IPS-15b (cell line): ENCODE results near the gene PTTG1.

Experiments
- H3K27me3 ChIP-seq: one replicate; pipeline ENCODE4 v1.6.1; 2013; ENCODE audit warnings: low read length; ENCODE audit not compliant: control insufficient read depth, insufficient read depth
- H3K36me3 ChIP-seq: one replicate; pipeline ENCODE4 v1.6.1; 2013; ENCODE audit warnings: low read length; ENCODE audit not compliant: control insufficient read depth, insufficient read depth
- H3K4me1 ChIP-seq: one replicate; pipeline ENCODE4 v1.6.1; 2013; ENCODE audit warnings: mild to moderate bottlenecking, low read length; ENCODE audit not compliant: control insufficient read depth, insufficient read depth
- H3K4me3 ChIP-seq: one replicate; pipeline ENCODE4 v1.5.1; 2013; ENCODE audit warnings: low read depth, low read length
- H3K9ac ChIP-seq: one replicate; pipeline ENCODE4 v1.6.1; 2013; ENCODE audit warnings: low read depth, mild to moderate bottlenecking, low read length
- H3K9me3 ChIP-seq: one replicate; pipeline ENCODE4 v1.6.1; 2013; ENCODE audit warnings: mild to moderate bottlenecking, low read length; ENCODE audit not compliant: control insufficient read depth, insufficient read depth

The PTTG1 gene

DNA sequence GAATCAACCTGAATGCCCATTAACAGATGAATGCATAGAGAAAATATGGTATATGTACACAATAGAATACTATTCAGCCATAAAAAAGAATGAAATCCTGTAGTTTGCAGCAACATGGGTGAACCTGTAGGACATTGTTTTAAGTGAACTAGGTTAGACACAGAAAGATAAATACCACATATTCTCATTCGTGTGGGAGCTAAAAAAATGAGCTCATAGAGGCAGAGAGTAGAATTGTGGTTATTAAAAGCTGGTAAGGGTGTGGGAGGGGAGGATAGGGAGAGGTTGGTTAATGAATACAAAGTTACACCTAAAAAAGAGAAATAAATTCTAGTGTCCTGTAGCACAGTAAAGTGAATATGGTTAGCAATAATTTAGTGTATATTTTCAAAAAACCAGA lies 23.5 kb downstream of the PTTG1 start:
- Histone ChIP-seq H3K4me3 (no peak overlapping the region), H3K9me3 (no peaks in the 10 kb centered on the region), H3K9ac (no peak overlapping the region), H3K4me1 (peaks cover 2% of the 10 kb centered on the region), H3K27me3 (no peaks in the 10 kb centered on the region), H3K36me3 (no peaks in the 10 kb centered on the region)

DNA sequence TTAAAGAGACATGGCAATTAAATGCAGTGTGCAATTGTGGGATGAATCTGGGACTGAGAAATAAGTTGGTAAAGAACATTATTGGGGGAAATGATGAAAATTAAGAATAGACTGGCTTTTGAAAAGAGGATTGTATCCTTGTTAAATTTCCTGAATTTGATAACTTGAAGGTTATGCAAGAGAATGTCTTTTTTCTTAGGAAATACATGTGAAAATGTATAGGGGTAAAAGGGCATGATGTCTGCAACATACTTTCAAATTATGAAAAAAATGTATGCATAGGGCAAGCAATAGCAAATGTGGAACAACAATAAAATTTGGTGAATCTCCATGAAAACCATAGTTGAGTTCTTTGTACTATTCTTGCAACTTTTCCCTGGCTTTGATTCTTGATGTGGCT lies 24.1 kb downstream of the PTTG1 start:
- no peaks in the 10 kb centered on the region for H3K9me3 ChIP-seq
- H3K27me3 ChIP-seq: no peaks in the 10 kb centered on the region
- no peak overlapping the region for H3K4me3 ChIP-seq
- H3K36me3 ChIP-seq: no peaks in the 10 kb centered on the region
- H3K4me1 ChIP-seq: peaks cover 2% of the 10 kb centered on the region
- no peak overlapping the region for H3K9ac ChIP-seq

DNA sequence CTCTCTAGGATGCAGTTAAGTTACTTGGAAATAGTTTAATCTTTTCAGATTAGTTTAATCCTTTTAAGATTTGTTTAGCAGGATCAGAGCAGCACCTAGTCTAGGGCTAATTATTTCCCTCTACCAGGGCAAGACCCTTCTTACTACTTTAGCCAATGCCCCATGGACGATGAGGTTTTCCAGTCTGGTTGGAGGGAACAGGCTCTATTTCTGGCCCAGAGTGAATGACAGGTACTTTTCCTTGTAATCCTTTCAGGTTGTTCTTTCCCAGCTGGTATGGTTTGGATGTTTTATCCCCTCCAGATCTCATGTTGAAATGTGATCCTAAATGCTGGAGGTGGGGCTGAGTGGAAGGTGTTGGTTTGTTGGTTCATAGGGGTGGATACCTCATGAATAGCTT lies 27.2 kb downstream of the PTTG1 start:
- Histone ChIP-seq H3K4me1 (no peaks in the 10 kb centered on the region), H3K4me3 (no peak overlapping the region)

DNA sequence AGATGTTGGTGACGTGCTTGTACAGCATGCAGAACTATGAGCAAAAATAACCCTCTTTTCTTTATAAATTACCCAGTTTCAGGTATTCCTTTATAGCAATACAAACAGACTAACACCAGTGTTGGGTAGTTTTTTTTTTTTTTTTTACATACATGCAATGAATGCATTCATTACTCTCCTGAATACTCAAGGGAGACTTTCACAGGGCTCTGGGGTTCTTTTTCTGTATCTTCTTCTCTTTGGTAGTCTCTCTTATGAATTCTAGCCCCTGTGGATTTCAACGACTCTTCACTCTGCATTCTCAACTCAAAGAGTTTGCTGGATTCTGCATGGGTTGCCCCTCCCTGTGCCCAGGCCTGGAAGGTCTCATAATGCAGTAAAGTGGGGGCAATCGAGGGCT lies 27.8 kb downstream of the PTTG1 start:
- no peaks in the 10 kb centered on the region for H3K4me1 ChIP-seq
- no peak overlapping the region for H3K4me3 ChIP-seq
- H3K27me3 ChIP-seq: no peaks in the 10 kb centered on the region
- no peaks in the 10 kb centered on the region for H3K36me3 ChIP-seq
- no peaks in the 10 kb centered on the region for H3K9me3 ChIP-seq
- no peak overlapping the region for H3K9ac ChIP-seq

More for the DNA sequence above, 27.2 kb downstream of the PTTG1 start:
- no peak overlapping the region for H3K9ac ChIP-seq
- no peaks in the 10 kb centered on the region for H3K9me3 ChIP-seq
- H3K27me3 ChIP-seq: no peaks in the 10 kb centered on the region
- H3K36me3 ChIP-seq: no peaks in the 10 kb centered on the region

DNA sequence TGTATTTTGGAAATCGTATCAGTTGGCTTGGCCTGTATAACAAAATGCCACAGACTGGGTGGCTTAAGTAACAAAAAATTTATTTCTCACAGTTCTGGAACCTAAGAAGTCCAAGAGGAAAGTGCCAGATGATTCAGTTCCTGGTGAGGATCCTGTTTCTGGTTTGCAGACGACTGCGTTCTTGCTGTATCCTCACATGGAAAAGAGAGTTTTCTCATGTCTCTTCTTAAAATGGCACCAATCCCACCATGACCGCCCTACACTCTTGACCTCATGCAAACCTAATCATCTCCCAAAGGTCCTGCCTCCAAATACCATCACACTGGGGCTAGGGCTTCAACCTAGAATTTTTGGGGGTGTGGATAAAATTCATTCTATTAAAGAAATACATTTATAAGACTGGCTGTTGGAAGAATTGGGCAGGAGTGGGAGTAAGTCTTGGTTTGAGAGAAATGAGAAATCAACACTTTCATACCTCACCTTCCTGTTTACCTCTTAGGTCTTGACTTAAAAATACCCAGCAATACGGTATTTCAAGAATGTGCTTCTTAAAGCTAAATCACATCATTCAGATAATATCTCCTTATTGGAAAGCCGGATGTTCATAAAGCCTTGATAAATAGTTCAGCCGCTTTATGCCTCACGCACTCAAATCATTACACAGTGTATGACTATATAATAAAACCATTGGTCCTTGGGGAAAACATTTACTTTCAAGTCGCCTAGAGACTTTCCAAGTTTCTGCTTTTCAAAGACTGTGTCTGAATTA lies 28.7 kb downstream of the PTTG1 start:
- no peak overlapping the region for H3K9ac ChIP-seq
- H3K4me3 ChIP-seq: no peak overlapping the region
- H3K4me1 ChIP-seq: no peaks in the 10 kb centered on the region
- H3K27me3 ChIP-seq: no peaks in the 10 kb centered on the region
- H3K36me3 ChIP-seq: no peaks in the 10 kb centered on the region
- no peaks in the 10 kb centered on the region for H3K9me3 ChIP-seq

DNA sequence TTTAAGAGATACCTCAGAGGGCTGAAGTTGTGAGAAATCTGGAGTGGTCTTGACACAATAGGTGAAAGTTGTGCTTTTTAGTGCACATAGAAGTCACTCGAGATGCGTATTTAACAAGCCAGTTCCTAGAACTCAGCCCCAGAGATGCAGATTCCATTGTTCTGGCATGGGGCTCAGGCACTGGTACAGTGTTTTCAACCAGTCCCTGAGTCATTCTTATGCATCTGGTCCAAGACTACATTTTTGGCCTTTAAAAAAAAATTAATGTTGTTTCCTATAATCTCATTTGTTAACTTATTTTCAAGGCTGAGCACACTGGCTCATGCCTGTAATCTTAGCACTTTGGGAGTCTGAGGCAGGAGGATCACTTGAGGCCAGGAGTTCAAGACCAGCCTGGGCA lies 29.6 kb downstream of the PTTG1 start:
- no peaks in the 10 kb centered on the region for H3K9me3 ChIP-seq
- no peak overlapping the region for H3K9ac ChIP-seq
- no peaks in the 10 kb centered on the region for H3K36me3 ChIP-seq
- no peaks in the 10 kb centered on the region for H3K27me3 ChIP-seq
- H3K4me3 ChIP-seq: no peak overlapping the region
- no peaks in the 10 kb centered on the region for H3K4me1 ChIP-seq

DNA sequence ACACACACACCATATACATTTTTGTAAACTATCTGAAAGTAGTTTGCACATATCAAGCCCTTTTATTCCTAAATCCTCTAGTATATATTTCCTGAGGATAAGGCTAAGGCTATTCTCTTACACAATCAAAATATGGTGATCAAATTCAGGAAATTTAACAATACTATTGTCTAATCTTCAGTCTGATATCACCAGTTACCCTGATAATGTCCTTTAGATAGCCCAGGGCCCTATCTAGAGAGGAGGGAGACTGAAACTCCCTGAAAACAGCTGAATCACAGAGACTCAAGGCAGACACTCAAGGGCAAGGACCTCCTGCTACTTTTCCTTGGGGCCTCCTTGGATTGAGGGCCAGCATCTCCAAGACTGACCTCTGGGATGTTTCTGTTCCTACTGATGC lies 30.4 kb downstream of the PTTG1 start:
- H3K4me1 ChIP-seq: no peaks in the 10 kb centered on the region
- no peak overlapping the region for H3K9ac ChIP-seq
- no peak overlapping the region for H3K4me3 ChIP-seq
- H3K9me3 ChIP-seq: no peaks in the 10 kb centered on the region
- H3K27me3 ChIP-seq: no peaks in the 10 kb centered on the region
- H3K36me3 ChIP-seq: no peaks in the 10 kb centered on the region

DNA sequence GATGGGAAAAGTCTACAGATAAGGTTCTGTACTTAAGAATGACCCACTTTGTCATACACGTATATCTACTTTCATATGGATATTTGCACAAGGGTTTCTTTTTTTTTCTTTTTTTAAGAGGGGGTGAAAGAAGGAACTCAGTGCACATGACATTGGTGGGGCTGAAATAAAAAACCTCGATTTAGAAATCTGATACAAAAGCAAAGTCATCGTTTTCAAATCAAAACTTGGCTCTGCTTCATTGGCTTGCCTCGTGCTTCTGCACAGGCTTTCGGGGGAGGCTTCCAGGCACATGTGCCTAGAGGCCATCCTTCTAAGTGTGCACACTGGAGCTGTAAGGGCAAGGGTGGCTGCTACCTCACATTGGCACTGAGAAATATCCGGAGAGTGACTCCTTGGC lies 31.1 kb downstream of the PTTG1 start:
- no peak overlapping the region for H3K4me3 ChIP-seq
- H3K36me3 ChIP-seq: no peaks in the 10 kb centered on the region
- no peaks in the 10 kb centered on the region for H3K27me3 ChIP-seq
- no peaks in the 10 kb centered on the region for H3K9me3 ChIP-seq
- H3K4me1 ChIP-seq: no peaks in the 10 kb centered on the region
- H3K9ac ChIP-seq: no peak overlapping the region

DNA sequence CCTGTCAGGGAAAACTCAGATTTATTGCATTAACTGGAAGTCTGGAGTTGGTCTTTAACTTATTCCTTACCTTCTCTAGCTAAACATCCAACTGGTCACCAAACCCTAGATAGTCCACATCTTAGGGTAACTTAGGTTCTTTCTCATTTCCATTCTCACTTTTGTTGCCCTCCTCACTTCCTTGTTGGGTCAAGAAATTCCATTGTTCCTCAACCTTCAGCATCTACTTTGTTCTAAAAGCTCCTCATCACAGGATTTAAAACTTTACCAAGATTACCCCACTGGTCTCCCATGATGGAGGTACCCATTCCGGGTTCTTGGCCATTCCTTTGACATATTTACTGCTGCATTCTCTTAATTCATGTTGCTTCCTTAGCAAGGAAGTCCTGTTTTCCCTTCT lies 32.1 kb downstream of the PTTG1 start:
- H3K9ac ChIP-seq: no peak overlapping the region
- H3K4me1 ChIP-seq: no peaks in the 10 kb centered on the region
- H3K36me3 ChIP-seq: no peaks in the 10 kb centered on the region
- H3K9me3 ChIP-seq: no peaks in the 10 kb centered on the region
- H3K27me3 ChIP-seq: no peaks in the 10 kb centered on the region
- H3K4me3 ChIP-seq: no peak overlapping the region

DNA sequence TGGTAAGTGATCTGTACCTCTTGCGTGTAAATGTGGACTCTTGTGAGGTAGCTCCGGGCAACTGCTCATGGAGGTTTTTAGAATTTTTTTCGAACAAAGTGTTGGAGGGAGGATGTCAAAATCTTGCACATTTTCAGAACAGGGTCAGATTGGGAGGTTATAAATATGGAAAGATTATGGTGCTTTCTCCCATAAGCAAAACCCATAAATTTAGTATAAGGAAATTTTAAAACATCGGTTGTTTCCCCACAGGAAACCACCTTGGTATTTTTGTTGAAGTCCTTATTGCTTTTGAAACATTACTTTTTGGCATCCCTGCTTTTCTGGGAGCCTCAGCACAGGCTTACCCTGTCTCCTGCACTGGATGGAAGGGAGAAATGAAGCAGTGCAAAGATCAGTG lies 33.9 kb downstream of the PTTG1 start:
- H3K36me3 ChIP-seq: no peaks in the 10 kb centered on the region
- no peak overlapping the region for H3K9ac ChIP-seq
- no peak overlapping the region for H3K4me3 ChIP-seq
- no peaks in the 10 kb centered on the region for H3K4me1 ChIP-seq
- no peaks in the 10 kb centered on the region for H3K27me3 ChIP-seq
- H3K9me3 ChIP-seq: no peaks in the 10 kb centered on the region

DNA sequence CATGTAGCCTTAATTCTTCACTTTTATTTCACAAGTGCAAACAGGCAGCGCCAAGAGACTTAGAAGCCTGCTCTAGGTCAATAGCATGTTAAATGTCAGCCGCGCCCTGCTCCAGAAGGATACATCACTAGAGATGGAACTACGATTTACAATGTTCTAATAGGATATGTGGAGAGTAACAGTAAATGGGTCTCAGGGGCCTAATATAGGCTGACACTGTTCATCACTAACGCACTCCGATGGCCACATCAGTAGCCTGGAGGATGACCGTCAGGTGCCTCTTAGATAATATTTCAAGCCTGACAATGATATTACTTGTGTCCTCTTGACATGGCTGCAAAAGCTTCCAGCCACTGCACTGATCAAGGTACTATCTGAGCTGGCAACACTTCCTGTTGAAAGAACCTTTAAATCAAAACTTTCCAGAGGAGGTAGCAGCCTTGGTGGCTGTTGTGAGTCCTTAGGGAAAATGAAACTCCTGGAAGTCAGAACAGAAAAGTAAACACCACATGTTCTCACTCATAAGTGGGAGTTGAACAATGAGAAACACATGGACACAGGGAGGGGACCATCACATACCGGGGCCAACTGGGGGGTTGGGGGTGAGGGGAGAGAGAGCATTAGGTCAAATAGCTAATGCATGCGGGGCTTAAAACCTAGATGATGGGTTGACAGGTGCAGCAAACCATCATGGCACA lies 35.0 kb downstream of the PTTG1 start:
- Histone ChIP-seq H3K4me1 (no peaks in the 10 kb centered on the region), H3K36me3 (no peaks in the 10 kb centered on the region)

DNA sequence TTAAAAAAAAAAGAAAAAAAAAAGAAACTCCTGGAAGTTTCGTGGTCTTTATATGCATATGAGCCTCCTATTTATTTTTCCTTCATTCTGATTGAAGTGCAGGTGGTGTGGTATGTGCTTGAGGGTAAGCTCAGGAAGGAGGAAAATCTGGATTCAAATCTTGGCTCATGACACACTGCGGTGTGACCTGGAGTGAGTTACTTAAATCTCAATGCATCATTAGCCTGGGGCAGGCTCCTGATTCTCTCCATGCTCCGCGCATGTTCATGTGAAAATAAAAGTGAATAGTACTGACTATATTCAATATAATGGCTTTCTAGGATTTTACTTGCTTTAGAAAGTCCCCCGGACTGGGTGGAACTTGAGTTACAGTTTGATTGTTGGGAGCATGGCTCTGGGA lies 35.6 kb downstream of the PTTG1 start:
- no peaks in the 10 kb centered on the region for H3K36me3 ChIP-seq
- H3K27me3 ChIP-seq: no peaks in the 10 kb centered on the region
- no peak overlapping the region for H3K9ac ChIP-seq
- no peak overlapping the region for H3K4me3 ChIP-seq
- no peaks in the 10 kb centered on the region for H3K4me1 ChIP-seq
- peaks cover 2% of the 10 kb centered on the region for H3K9me3 ChIP-seq

More for the DNA sequence above, 35.0 kb downstream of the PTTG1 start:
- Histone ChIP-seq H3K9me3 (peaks cover 2% of the 10 kb centered on the region), H3K27me3 (no peaks in the 10 kb centered on the region), H3K9ac (no peak overlapping the region), H3K4me3 (no peak overlapping the region)
